ENCODE measurements around the gene TUBB1. TPM values are rescaled to one million over a fixed set of nuclear protein-coding genes. Genes with fewer than 3 reads are reported as not detected.
A peak's percentile ranks its signal among the peaks of the same experiment; 100 is the strongest.

Gene TUBB1
- total RNA-seq (2014; rRNA removed; shearing (Covaris generic); ENCODE audit: low replicate concordance) = not detected in 2 replicates

DNA sequence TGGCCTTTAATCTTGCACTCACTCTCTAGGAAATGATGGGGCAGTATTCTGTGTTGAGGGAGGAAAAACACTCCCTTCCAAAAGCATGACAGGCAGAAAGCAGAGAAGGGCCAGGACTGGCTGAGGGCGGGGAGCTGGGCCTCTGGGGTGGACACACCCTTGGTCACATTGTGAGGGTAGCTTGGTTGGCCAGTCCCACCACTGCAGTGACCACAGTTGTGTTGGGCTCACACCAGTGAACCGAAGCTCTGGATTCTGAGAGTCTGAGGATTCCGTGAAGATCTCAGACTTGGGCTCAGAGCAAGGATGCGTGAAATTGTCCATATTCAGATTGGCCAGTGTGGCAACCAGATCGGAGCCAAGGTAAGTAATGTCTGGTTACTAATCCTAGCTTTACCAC is at the start of gene TUBB1:
TUBB1 (plus strand) TSS at position 213 of the 400 bp plus-strand sequence; CDS start at position 307, 94 bp downstream.
- no peak within 1 kb of the TSS for H2AFZ ChIP-seq (ENCODE audit: low read length)
- H3K4me1 ChIP-seq (ENCODE audit: low read length) = peaks cover 13% of the 10 kb centered on the region
- no peak within 1 kb of the TSS for H3K27ac ChIP-seq (ENCODE audit: low read length)
- no peaks in the 10 kb centered on the region for H3K79me2 ChIP-seq (ENCODE audit: low read length)
- H3K9me2 ChIP-seq (replicated peaks; ENCODE audit: insufficient read depth, low read length) = no peaks in the 10 kb centered on the region
- no peaks in the 10 kb centered on the region for H3K9me3 ChIP-seq (ENCODE audit: low read length)
- no peak for DNase-seq
- H3K9ac ChIP-seq (ENCODE audit: low read length) = no peak within 1 kb of the TSS
- H3K4me3 ChIP-seq (ENCODE audit: low read length) = no peak within 1 kb of the TSS
- H3K36me3 ChIP-seq (ENCODE audit: insufficient read depth, low read length) = peaks cover 5% of the 10 kb centered on the region; the same call in 1 of the 2 replicates
- H4K20me1 ChIP-seq (ENCODE audit: insufficient read depth, low read depth, low read length) = no peaks in the 10 kb centered on the region
- H3K4me2 ChIP-seq (ENCODE audit: low read depth, low read length, poor library complexity, severe bottlenecking) = no peak within 1 kb of the TSS
- no peaks in the 10 kb centered on the region for H3K27me3 ChIP-seq (ENCODE audit: low read length)

DNA sequence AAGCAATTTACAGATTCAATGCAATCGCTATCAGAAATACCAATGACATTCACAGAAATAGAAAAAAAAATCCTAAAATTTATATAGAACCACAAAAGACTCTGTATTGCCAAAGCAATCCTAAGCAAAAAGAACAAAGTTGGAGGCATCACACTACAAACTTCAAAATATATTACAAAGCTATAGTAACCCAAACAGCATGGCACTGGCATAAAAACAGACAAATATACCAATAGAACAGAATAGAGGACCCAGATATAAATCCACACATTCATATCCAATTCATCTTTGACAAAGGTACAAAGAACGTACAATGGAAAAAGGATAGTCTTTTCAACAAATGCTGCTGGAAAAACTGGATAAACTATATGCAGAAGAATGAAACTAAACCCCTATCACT is 49.8 kb upstream of the TUBB1 start:
- H3K27ac ChIP-seq (ENCODE audit: low read length) = no peak overlapping the region
- H3K36me3 ChIP-seq (ENCODE audit: insufficient read depth, low read length) = no peaks in the 10 kb centered on the region
- no peak overlapping the region for H2AFZ ChIP-seq (ENCODE audit: low read length)
- H3K9me3 ChIP-seq (ENCODE audit: low read length) = no peaks in the 10 kb centered on the region
- H3K27me3 ChIP-seq (ENCODE audit: low read length) = no peaks in the 10 kb centered on the region
- H3K4me2 ChIP-seq (ENCODE audit: low read depth, low read length, poor library complexity, severe bottlenecking) = no peak overlapping the region
- H3K4me3 ChIP-seq (ENCODE audit: low read length) = no peak overlapping the region
- no peaks in the 10 kb centered on the region for H3K9me2 ChIP-seq (replicated peaks; ENCODE audit: insufficient read depth, low read length)
- DNase-seq = no peak
- no peak overlapping the region for H3K9ac ChIP-seq (ENCODE audit: low read length)
- H3K4me1 ChIP-seq (ENCODE audit: low read length) = peaks cover 18% of the 10 kb centered on the region
- no peaks in the 10 kb centered on the region for H4K20me1 ChIP-seq (ENCODE audit: insufficient read depth, low read depth, low read length)
- no peaks in the 10 kb centered on the region for H3K79me2 ChIP-seq (ENCODE audit: low read length)

DNA sequence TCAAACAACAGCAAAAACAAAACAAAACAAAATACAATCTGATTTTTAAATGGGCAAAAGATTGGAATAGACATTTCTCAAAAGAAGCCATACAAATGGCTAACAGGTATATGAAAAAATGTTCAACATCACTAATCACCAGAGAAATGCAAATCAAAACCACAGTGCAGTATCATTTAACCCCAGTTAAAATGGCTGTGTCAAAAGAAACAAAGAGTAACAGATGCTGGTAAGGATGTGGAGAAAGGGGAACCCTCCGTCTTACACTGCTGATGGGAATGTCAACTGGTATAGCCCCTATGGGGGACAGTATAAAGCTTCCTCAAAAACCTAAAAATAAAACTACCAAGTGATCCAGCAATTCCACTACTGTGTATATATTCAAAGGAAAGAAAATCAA is 49.1 kb upstream of the TUBB1 start:
- no peak for DNase-seq

DNA sequence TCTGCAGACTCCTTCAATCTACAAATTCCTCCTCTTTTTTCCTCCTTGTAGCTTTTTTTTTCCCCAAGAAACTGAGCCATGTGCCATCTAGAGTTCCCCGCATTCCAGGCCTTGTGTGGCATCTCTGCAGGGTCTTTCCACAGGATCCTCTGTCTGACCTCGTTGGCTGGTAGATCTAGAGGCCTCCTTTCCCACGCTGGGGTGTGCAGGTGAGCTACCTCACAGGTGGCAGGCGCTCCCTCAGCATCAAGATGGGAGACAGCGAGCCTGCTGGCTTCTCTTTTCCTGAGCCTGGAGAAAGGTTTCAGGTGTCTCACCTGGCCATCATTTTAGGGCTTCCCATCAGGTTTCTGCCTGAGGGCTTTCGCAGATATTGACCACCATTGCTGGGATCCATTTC is 47.8 kb upstream of the TUBB1 start:
- DNase-seq = no peak
- Histone ChIP-seq H3K27me3 (ENCODE audit: low read length) (no peaks in the 10 kb centered on the region), H3K9me2 (replicated peaks; ENCODE audit: insufficient read depth, low read length) (no peaks in the 10 kb centered on the region), H3K4me3 (ENCODE audit: low read length) (no peak overlapping the region), H3K9ac (ENCODE audit: low read length) (no peak overlapping the region), H3K4me1 (ENCODE audit: low read length) (peaks cover 18% of the 10 kb centered on the region), H3K27ac (ENCODE audit: low read length) (no peak overlapping the region), H3K79me2 (ENCODE audit: low read length) (no peaks in the 10 kb centered on the region), H3K9me3 (ENCODE audit: low read length) (no peaks in the 10 kb centered on the region), H2AFZ (ENCODE audit: low read length) (no peak overlapping the region), H4K20me1 (ENCODE audit: insufficient read depth, low read depth, low read length) (no peaks in the 10 kb centered on the region), H3K4me2 (ENCODE audit: low read depth, low read length, poor library complexity, severe bottlenecking) (no peak overlapping the region), H3K36me3 (ENCODE audit: insufficient read depth, low read length) (no peaks in the 10 kb centered on the region)

More for the DNA sequence above, 49.1 kb upstream of the TUBB1 start:
- H3K4me2 ChIP-seq (ENCODE audit: low read depth, low read length, poor library complexity, severe bottlenecking) = peak overlapping the region; percentile 22
- H3K9me3 ChIP-seq (ENCODE audit: low read length) = no peaks in the 10 kb centered on the region
- no peaks in the 10 kb centered on the region for H3K79me2 ChIP-seq (ENCODE audit: low read length)
- no peak overlapping the region for H2AFZ ChIP-seq (ENCODE audit: low read length)
- H3K4me1 ChIP-seq (ENCODE audit: low read length) = peaks cover 18% of the 10 kb centered on the region
- no peaks in the 10 kb centered on the region for H3K27me3 ChIP-seq (ENCODE audit: low read length)
- H4K20me1 ChIP-seq (ENCODE audit: insufficient read depth, low read depth, low read length) = no peaks in the 10 kb centered on the region
- H3K27ac ChIP-seq (ENCODE audit: low read length) = no peak overlapping the region
- H3K36me3 ChIP-seq (ENCODE audit: insufficient read depth, low read length) = no peaks in the 10 kb centered on the region
- no peak overlapping the region for H3K4me3 ChIP-seq (ENCODE audit: low read length)
- H3K9ac ChIP-seq (ENCODE audit: low read length) = no peak overlapping the region
- H3K9me2 ChIP-seq (replicated peaks; ENCODE audit: insufficient read depth, low read length) = no peaks in the 10 kb centered on the region

DNA sequence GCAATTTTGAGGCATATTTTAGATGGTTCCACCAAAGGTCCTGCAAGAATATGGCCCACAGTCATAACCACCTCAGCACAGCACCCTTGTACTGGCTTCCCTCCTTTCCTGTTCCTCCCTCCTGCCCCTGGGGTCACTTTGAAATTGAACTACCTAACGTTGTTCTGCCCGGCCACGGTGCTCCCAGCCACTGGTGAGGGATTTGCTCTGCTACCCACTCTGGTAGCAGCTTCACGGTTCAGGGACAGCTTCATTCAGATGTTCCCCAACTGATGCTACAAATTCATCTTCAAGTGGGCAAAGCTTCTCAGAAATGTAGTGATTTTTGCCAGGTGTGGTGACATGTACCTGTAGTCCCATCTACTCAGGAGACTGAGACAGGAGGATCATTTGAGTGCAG is 46.0 kb upstream of the TUBB1 start:
- Histone ChIP-seq H3K4me1 (ENCODE audit: low read length) (peaks cover 20% of the 10 kb centered on the region), H3K36me3 (ENCODE audit: insufficient read depth, low read length) (no peaks in the 10 kb centered on the region), H3K4me3 (ENCODE audit: low read length) (no peak overlapping the region), H3K79me2 (ENCODE audit: low read length) (no peaks in the 10 kb centered on the region), H2AFZ (ENCODE audit: low read length) (no peak overlapping the region), H3K27ac (ENCODE audit: low read length) (no peak overlapping the region), H3K9me2 (replicated peaks; ENCODE audit: insufficient read depth, low read length) (no peaks in the 10 kb centered on the region), H3K27me3 (ENCODE audit: low read length) (no peaks in the 10 kb centered on the region), H3K9ac (ENCODE audit: low read length) (no peak overlapping the region), H4K20me1 (ENCODE audit: insufficient read depth, low read depth, low read length) (no peaks in the 10 kb centered on the region), H3K9me3 (ENCODE audit: low read length) (no peaks in the 10 kb centered on the region), H3K4me2 (ENCODE audit: low read depth, low read length, poor library complexity, severe bottlenecking) (no peak overlapping the region)
- no peak for DNase-seq

DNA sequence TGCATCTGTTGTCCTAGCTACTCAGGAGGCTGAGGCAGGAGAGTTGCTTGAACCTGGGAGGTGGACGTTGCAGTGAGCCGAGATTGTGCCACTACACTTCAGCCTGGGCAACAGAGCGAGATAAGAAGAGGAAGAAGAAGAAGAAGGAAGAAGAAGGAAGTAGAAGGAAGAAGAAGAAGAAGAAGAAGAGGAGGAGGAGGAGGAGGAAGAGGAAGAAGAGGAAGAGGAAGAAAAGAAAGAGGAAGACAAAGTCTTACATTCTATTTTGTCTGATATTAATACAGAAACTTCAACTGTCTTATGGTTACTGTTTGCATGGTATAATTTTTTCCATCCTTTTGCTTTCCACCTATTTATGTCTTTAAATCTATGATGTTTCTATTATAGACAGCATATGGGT is 45.4 kb upstream of the TUBB1 start:
- H2AFZ ChIP-seq (ENCODE audit: low read length) = no peak overlapping the region
- no peaks in the 10 kb centered on the region for H3K79me2 ChIP-seq (ENCODE audit: low read length)
- peaks cover 27% of the 10 kb centered on the region for H3K4me1 ChIP-seq (ENCODE audit: low read length)
- no peak overlapping the region for H3K4me2 ChIP-seq (ENCODE audit: low read depth, low read length, poor library complexity, severe bottlenecking)
- H3K27me3 ChIP-seq (ENCODE audit: low read length) = no peaks in the 10 kb centered on the region
- DNase-seq = no peak
- no peaks in the 10 kb centered on the region for H4K20me1 ChIP-seq (ENCODE audit: insufficient read depth, low read depth, low read length)
- H3K36me3 ChIP-seq (ENCODE audit: insufficient read depth, low read length) = no peaks in the 10 kb centered on the region
- H3K27ac ChIP-seq (ENCODE audit: low read length) = no peak overlapping the region
- no peaks in the 10 kb centered on the region for H3K9me3 ChIP-seq (ENCODE audit: low read length)
- no peaks in the 10 kb centered on the region for H3K9me2 ChIP-seq (replicated peaks; ENCODE audit: insufficient read depth, low read length)
- no peak overlapping the region for H3K9ac ChIP-seq (ENCODE audit: low read length)
- no peak overlapping the region for H3K4me3 ChIP-seq (ENCODE audit: low read length)

DNA sequence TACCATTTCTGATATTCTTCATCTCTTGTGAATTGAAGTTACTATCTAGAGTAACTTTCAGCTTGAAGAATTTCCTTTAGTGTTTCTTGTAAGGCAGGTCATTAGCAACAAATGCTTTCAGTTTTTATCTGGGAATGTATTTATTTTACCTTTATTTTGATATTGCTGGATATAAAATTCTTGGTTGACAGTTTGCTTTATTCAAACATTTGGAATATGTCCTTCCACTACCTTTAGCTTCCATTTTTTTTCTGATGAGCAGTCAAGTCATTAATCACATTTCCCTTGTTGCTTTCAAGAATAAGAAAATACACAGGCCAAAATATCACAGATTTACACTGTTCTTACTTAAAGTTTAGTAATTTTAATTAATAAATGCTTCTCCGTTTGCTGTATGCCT is 43.9 kb upstream of the TUBB1 start:
- no peak overlapping the region for H3K4me3 ChIP-seq (ENCODE audit: low read length)
- no peaks in the 10 kb centered on the region for H3K9me2 ChIP-seq (replicated peaks; ENCODE audit: insufficient read depth, low read length)
- no peak overlapping the region for H3K27ac ChIP-seq (ENCODE audit: low read length)
- H3K79me2 ChIP-seq (ENCODE audit: low read length) = no peaks in the 10 kb centered on the region
- no peaks in the 10 kb centered on the region for H3K9me3 ChIP-seq (ENCODE audit: low read length)
- H3K36me3 ChIP-seq (ENCODE audit: insufficient read depth, low read length) = no peaks in the 10 kb centered on the region
- H3K4me1 ChIP-seq (ENCODE audit: low read length) = peaks cover 24% of the 10 kb centered on the region
- DNase-seq = no peak
- no peak overlapping the region for H2AFZ ChIP-seq (ENCODE audit: low read length)
- H4K20me1 ChIP-seq (ENCODE audit: insufficient read depth, low read depth, low read length) = no peaks in the 10 kb centered on the region
- no peak overlapping the region for H3K9ac ChIP-seq (ENCODE audit: low read length)
- no peaks in the 10 kb centered on the region for H3K27me3 ChIP-seq (ENCODE audit: low read length)
- no peak overlapping the region for H3K4me2 ChIP-seq (ENCODE audit: low read depth, low read length, poor library complexity, severe bottlenecking)

DNA sequence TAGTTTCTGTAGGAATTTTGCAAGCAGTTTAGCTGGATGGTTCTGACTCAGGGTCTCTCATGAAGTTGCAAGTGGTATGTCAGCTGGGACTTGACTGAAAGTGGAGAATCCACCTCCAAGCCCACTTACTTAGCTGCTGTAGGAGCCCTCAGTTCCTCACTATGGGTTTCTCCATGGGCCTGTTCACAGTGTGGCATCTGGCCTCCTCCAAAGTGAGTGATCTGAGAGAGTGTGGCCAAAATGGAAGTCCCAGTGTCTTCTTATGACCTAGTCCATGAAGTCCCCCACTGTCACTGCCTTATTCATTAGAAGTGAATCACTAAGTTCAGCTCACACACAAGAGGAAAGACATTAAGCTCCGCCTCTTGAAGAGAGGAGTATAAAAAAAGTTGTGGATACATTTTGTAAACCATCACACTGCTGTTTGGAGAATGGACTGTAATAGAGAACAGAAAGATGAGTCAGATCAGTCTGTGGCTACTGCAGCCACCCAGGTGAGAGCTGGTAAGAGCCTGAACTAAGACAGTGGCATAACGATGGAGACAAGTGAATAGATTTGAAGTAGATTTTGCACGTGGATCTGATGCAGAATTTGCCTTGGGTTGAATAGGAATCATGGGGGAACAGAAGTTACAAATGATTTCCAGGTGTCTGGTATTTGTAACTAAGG is 43.0 kb upstream of the TUBB1 start:
- Histone ChIP-seq H3K4me1 (ENCODE audit: low read length) (peaks cover 26% of the 10 kb centered on the region), H2AFZ (ENCODE audit: low read length) (no peak overlapping the region), H3K9ac (ENCODE audit: low read length) (no peak overlapping the region), H3K4me3 (ENCODE audit: low read length) (no peak overlapping the region), H3K9me3 (ENCODE audit: low read length) (no peaks in the 10 kb centered on the region), H3K36me3 (ENCODE audit: insufficient read depth, low read length) (no peaks in the 10 kb centered on the region), H3K27me3 (ENCODE audit: low read length) (no peaks in the 10 kb centered on the region), H3K9me2 (replicated peaks; ENCODE audit: insufficient read depth, low read length) (no peaks in the 10 kb centered on the region), H3K27ac (ENCODE audit: low read length) (no peak overlapping the region), H3K79me2 (ENCODE audit: low read length) (no peaks in the 10 kb centered on the region), H4K20me1 (ENCODE audit: insufficient read depth, low read depth, low read length) (no peaks in the 10 kb centered on the region), H3K4me2 (ENCODE audit: low read depth, low read length, poor library complexity, severe bottlenecking) (no peak overlapping the region)
- DNase-seq = no peak
